ENCODE measurements around the gene MCOLN1.

Gene MCOLN1

DNA sequence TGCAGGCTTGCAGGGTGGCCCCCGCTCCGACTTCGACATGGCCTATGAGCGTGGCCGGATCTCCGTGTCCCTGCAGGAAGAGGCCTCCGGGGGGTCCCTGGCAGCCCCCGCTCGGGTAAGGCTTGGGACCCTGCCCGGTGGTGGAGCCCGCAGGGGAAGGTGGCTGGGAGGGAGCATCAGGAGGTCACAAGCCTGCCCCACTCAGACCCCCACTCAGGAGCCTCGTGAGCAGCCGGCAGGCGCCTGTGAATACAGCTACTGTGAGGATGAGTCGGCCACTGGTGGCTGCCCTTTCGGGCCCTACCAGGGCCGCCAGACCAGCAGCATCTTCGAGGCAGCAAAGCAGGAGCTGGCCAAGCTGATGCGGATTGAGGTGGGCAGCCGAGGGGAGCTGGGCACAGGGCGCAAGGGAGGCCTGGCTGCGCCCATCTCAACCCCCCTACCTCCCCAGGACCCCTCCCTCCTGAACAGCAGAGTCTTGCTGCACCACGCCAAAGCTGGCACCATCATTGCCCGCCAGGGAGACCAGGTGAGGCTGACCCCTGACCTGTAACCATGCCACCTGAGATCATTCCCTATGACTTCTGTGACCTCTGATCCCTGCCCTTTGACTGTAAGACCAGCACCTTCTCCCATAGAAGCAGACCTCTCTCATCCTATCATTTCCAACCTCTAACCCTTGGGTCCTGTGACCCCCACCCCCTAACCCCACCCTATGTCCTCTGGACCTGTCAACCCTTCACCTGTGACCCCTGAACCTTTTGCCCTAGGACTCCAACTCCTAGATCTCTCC lies 20.3 kb downstream of the MCOLN1 start:
- no peak for DNase-seq (ENCODE audit: low read depth)

DNA sequence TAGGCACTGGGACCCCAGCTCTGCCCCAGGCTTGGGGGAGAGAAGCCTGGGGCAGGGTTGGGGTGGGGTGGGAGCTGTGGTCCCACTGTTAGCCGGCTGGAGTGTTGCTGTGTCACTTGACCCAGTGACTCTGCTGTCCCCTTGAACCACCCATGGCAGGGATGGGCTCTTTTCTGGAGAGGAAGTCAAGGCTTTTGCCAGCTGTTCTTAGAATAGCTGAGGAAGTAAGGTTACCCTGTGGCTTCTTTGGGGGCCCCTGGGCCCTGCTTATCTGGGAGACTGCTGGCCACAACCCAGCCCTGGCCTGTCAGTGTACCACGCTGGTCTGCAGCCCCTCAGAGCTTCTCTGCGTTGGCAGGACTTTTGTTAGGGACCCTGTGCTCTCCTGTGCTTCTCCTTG lies 22.2 kb downstream of the MCOLN1 start:
- DNase-seq (ENCODE audit: low read depth): no peak

GRCh38 chr19:7545300-7545699 lies 22.9 kb downstream of the MCOLN1 start:
- DNase-seq (ENCODE audit: low read depth): no peak

GRCh38 chr19:7545904-7546303 lies 23.5 kb downstream of the MCOLN1 start:
- no peak for DNase-seq (ENCODE audit: low read depth)

DNA sequence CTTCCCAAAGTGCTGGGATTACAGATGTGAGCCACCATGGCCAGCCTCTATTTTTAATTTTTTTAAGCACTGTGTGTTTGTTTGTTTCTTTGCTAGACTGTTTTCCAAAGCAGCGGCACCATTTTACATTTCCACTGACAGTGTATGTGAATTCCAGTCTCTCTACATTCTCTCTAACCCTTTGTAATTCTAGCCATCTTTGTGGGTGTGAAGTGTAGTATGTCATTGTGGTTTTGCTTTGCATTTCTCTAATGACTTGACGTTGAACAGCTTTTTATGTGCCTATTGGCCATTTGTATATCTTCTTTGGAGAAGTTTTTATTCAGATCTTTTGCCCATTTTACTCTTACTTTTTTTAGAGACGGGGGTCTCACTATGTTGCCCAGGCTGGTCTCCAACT lies 24.7 kb downstream of the MCOLN1 start:
- DNase-seq (ENCODE audit: low read depth): no peak

- no peak for DNase-seq (ENCODE audit: low read depth)
Measured at GRCh38 chr19:7549429-7550148, 27.2 kb downstream of the MCOLN1 start.

DNA sequence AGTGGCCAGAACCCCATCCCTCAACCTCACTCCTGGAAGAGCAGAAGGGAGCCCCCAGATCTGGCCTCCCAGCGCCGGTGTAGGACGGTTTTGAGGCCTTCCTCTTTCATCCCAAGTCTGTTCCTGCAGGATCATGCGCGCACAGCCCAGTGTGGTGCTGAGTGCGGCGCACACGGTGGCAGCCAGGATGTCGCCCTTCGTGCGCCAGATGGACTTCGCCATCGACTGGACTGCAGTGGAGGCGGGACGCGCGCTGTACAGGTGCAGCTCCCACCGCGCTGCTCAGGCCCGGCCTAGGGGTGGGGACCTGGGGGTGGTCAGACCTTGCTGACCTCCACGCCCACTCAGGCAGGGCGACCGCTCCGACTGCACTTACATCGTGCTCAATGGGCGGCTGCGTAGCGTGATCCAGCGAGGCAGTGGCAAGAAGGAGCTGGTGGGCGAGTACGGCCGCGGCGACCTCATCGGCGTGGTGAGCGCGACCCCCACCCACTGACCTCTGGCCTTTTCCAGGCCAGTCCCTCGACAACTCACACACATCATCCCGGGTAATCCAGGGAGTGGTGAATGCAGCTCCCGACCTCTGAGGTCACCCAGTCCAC lies 27.8 kb downstream of the MCOLN1 start:
- DNase-seq (ENCODE audit: low read depth): no peak

GRCh38 chr19:7550987-7551761 lies 28.8 kb downstream of the MCOLN1 start:
- peak; percentile 27 for DNase-seq (ENCODE audit: low read depth)

GRCh38 chr19:7552781-7553180 lies 30.4 kb downstream of the MCOLN1 start:
- no peak for DNase-seq (ENCODE audit: low read depth)

DNA sequence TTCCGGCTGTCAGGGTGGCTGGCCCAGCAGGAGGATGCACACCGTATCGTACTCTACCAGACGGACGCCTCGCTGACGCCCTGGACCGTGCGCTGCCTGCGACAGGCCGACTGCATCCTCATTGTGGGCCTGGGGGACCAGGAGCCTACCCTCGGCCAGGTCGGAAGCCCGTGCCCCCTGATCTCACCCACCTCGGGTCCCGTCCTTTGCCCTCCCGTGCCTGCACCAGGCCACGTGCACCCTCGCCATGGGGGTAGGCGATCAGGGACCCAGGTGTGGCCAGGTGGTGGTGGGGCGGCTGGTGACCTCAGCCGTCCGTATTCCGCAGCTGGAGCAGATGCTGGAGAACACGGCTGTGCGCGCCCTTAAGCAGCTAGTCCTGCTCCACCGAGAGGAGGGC lies 32.1 kb downstream of the MCOLN1 start:
- no peak for DNase-seq (ENCODE audit: low read depth)

- DNase-seq (ENCODE audit: low read depth): peak; percentile 30
Measured at GRCh38 chr19:7554990-7555864, 32.8 kb downstream of the MCOLN1 start.

DNA sequence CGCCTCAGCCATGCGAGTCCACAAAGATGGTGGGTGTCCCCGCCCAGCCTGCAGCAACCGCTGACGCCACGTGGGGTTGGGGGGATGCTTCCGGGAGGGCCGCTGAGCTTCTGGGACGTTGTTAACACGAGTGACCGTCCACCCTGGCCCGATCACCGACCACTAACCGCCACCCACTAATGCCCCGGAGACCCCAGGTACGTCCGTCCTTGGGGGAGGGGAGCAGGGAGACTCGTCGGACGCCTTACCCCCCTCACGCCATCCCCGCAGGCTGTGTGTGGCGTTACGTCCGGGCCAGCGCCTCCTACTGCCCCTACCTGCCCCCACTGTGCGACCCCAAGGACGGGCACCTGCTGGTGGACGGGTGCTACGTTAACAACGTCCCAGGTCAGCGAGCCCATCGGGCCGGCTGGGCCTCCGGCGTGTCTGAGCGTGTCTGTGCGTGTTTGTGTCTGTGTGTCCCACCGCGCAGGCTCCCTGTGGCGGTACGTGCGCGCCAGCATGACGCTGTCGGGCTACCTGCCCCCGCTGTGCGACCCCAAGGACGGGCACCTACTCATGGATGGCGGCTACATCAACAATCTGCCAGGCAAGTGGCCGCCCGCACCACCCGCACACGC lies 34.4 kb downstream of the MCOLN1 start:
- DNase-seq (ENCODE audit: low read depth): no peak

DNA sequence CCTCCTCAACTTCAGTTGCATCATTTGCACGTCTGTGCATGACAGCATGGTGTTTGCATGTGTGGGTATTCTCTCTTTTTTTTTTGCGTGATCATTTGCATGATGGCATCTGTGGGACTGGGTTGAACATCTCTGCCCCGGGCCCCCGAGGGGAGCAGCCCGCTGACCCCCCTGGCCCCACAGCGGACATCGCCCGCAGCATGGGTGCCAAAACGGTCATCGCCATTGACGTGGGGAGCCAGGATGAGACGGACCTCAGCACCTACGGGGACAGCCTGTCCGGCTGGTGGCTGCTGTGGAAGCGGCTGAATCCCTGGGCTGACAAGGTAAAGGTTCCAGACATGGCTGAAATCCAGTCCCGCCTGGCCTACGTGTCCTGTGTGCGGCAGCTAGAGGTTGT lies 36.2 kb downstream of the MCOLN1 start:
- no peak for DNase-seq (ENCODE audit: low read depth)

- DNase-seq (ENCODE audit: low read depth): no peak
Measured at GRCh38 chr19:7559102-7559501, 36.7 kb downstream of the MCOLN1 start.

- DNase-seq (ENCODE audit: low read depth): no peak
Measured at GRCh38 chr19:7560255-7560654, 37.8 kb downstream of the MCOLN1 start.

DNA sequence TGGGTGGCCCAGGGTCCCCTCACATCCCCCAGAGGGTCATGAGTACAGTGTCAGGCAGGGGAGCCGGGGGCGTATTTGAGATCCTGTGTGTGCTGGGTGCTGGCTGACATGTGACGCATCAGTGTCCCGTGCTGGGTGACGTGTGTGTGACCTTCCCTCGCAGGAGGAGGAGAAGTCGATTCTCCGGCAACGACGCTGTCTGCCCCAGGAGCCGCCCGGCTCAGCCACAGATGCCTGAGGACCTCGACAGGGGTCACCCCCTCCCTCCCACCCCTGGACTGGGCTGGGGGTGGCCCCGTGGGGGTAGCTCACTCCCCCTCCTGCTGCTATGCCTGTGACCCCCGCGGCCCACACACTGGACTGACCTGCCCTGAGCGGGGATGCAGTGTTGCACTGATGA lies 38.9 kb downstream of the MCOLN1 start:
- no peak for DNase-seq (ENCODE audit: low read depth)

DNA sequence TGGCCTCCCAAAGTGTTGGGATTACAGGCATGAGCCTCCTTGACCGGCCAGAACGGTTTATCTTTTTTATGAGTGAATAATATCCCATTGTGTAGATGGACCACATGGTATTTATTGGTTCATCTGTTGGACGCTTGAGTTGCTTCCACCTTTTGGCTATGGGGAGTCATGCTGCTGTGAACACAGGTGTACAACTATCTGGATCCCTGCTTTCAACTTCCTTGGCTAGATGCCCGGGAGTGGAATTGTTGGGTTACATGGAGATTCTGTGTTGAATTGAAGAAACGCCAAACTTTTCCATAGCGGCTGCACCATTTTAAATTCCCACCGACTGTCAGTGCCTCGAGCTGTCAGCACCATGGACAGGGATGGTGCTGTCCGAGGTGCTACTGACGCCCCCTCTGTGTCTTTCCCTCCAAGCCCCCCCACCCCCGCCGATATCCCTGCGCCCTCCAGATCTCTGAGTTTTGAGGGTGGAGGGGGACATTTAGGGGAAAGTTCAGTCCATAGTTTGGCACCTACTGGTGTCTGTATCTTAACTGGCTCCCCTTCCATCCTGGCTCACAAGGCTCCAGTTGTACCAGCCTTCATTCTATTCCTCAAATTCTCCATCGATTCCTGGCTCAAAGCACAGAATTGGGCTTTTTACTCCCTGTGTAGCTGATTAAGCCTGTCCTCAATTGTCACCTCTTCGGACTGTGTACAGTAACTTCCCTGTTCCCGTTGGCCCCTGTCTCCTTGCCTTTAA lies 40.4 kb downstream of the MCOLN1 start:
- DNase-seq (ENCODE audit: low read depth): no peak

DNA sequence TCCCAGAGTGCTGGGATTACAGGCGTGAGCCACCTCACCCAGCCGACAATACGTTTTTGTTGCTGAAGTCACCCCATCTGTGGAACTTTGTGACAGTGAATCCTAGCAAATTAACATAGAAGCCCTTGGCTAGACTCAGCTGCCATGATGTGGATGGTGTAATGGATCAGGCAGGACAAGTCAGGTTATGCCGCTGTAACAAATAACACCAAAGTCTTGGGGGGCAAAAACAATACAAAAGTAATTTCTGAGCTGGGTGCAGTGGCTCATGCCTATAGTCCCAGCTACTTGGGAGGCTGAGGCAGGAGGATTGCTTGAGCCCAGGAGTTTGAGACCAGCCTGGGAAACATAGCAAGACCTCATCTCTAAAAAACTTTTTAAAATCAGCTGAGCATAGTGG lies 42.4 kb downstream of the MCOLN1 start:
- no peak for DNase-seq (ENCODE audit: low read depth)

GRCh38 chr19:7565332-7565731 lies 42.9 kb downstream of the MCOLN1 start:
- no peak for DNase-seq (ENCODE audit: low read depth)

DNA sequence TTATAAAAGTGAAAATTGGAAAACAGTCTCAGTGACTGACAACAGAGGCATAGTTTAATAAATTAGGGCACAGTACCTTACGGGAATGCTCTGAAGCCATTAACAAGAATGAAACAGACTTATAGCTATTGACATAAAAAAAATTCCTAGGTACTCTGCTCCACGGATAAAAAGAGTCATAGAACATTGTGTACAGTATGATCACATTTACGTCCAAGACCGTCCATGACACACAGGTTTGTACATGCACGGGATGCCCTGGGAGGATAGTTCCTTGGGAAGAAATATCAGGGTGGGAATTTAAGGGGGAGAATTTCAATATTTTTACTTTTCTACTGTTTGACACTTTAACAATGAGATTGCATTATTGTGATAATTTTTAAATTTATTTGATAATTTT lies 48.3 kb downstream of the MCOLN1 start:
- DNase-seq (ENCODE audit: low read depth): no peak

Measured in activated T-cell treated with anti-CD3 and anti-CD28 coated beads for 48 hours (primary cell).